ENCODE data around the gene AFF2.

Gene AFF2

GRCh38 chrX:148713981-148714380 is 213.6 kb downstream of the AFF2 start:
- DNase-seq (ENCODE audit: low read depth in 2 of 2), result peak; percentile 0 to 1
- TF ChIP-seq CTCF (IDR thresholded peaks at IDR 0.05; ENCODE audit: low read depth, low read length), result no peak
- no peak overlapping the region for H3K4me3 ChIP-seq (replicated peaks in 1 of 2; ENCODE audit: low read depth in 2 of 2, low read length in 2 of 2)

GRCh38 chrX:148715361-148715760 is 214.9 kb downstream of the AFF2 start:
- H3K4me3 ChIP-seq (replicated peaks in 1 of 2; ENCODE audit: low read depth in 2 of 2, low read length in 2 of 2), result no peak overlapping the region
- no peak for DNase-seq (ENCODE audit: low read depth in 2 of 2)
- no peak for TF ChIP-seq CTCF (IDR thresholded peaks at IDR 0.05; ENCODE audit: low read depth, low read length)

- H3K4me3 ChIP-seq (replicated peaks in 1 of 2; ENCODE audit: low read depth in 2 of 2, low read length in 2 of 2), result no peak overlapping the region
- no peak for DNase-seq (ENCODE audit: low read depth in 2 of 2)
- no peak for TF ChIP-seq CTCF (IDR thresholded peaks at IDR 0.05; ENCODE audit: low read depth, low read length)
Measured at GRCh38 chrX:148722966-148723365, 222.5 kb downstream of the AFF2 start.

GRCh38 chrX:148723551-148723950 is 223.1 kb downstream of the AFF2 start:
- no peak for DNase-seq (ENCODE audit: low read depth in 2 of 2)
- no peak overlapping the region for H3K4me3 ChIP-seq (replicated peaks in 1 of 2; ENCODE audit: low read depth in 2 of 2, low read length in 2 of 2)
- no peak for TF ChIP-seq CTCF (IDR thresholded peaks at IDR 0.05; ENCODE audit: low read depth, low read length)

GRCh38 chrX:148728901-148729300 is 228.5 kb downstream of the AFF2 start:
- TF ChIP-seq CTCF (IDR thresholded peaks at IDR 0.05; ENCODE audit: low read depth, low read length), result no peak
- DNase-seq (ENCODE audit: low read depth in 2 of 2), result no peak
- H3K4me3 ChIP-seq (replicated peaks in 1 of 2; ENCODE audit: low read depth in 2 of 2, low read length in 2 of 2), result no peak overlapping the region

GRCh38 chrX:148732743-148733142 is 232.3 kb downstream of the AFF2 start:
- DNase-seq (ENCODE audit: low read depth in 2 of 2), result no peak
- H3K4me3 ChIP-seq (replicated peaks in 1 of 2; ENCODE audit: low read depth in 2 of 2, low read length in 2 of 2), result no peak overlapping the region
- TF ChIP-seq CTCF (IDR thresholded peaks at IDR 0.05; ENCODE audit: low read depth, low read length), result no peak

GRCh38 chrX:148741441-148741840 is 241.0 kb downstream of the AFF2 start:
- TF ChIP-seq CTCF (IDR thresholded peaks at IDR 0.05; ENCODE audit: low read depth, low read length), result no peak
- DNase-seq (ENCODE audit: low read depth in 2 of 2), result peak in 1 of 2 donors; percentile 11
- no peak overlapping the region for H3K4me3 ChIP-seq (replicated peaks in 1 of 2; ENCODE audit: low read depth in 2 of 2, low read length in 2 of 2)

All from cardiac fibroblast (primary cell).